Measurements from ENCODE around the gene ZMYND10. TPM values are rescaled to one million over a fixed set of nuclear protein-coding genes. Genes with fewer than 3 reads are reported as not detected.

The ZMYND10 gene
- total RNA-seq, 1 donor from 2014 or later, result 13.4 TPM

- Mint-ChIP-seq H3K4me1 (ENCODE audit: unreplicated experiment) (peaks cover 38% of the 10 kb centered on the region), H3K27me3 (no peaks in the 10 kb centered on the region), H3K36me3 (peaks cover 18% of the 10 kb centered on the region), H3K27ac (peak overlapping the region; percentile 98), H3K9me3 (no peaks in the 10 kb centered on the region), H3K4me3 (peak overlapping the region; percentile 95)
- no peak for TF ChIP-seq CTCF (conservative IDR thresholded peaks at IDR 0.05)
- DNase-seq (ENCODE audit: extremely low spot score, unreplicated experiment), result no peak
Measured at GRCh38 chr3:50319894-50320625, 25.5 kb downstream of the ZMYND10 start.

- Mint-ChIP-seq H3K4me3 (peak overlapping the region; percentile 95), H3K4me1 (ENCODE audit: unreplicated experiment) (peaks cover 32% of the 10 kb centered on the region), H3K27me3 (no peaks in the 10 kb centered on the region), H3K36me3 (peaks cover 15% of the 10 kb centered on the region), H3K9me3 (no peaks in the 10 kb centered on the region), H3K27ac (peak overlapping the region; percentile 98)
- TF ChIP-seq CTCF (conservative IDR thresholded peaks at IDR 0.05), result no peak
- no peak for DNase-seq (ENCODE audit: extremely low spot score, unreplicated experiment)
Measured at GRCh38 chr3:50319181-50319893, 26.2 kb downstream of the ZMYND10 start.

DNA sequence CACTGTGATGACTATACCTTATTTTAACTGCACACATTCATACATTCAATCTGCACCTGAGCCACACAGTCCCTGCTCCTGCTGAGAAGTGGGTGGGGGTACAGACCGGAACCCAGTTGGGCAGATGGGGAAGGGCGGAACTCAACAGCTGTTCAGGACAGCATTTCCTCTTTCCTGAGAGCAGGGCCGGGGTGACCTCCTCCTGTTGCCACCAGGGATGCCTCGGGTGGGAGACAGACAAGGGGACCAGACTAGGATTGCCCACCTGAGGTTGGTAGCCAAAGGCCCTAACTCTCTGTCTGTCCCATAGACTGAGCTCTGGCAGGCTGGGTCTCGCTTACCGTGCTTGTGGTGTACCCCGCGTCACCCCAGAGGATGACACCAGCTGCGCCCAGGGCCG is 26.9 kb downstream of the ZMYND10 start:
- TF ChIP-seq CTCF (conservative IDR thresholded peaks at IDR 0.05), result no peak
- no peaks in the 10 kb centered on the region for H3K27me3 Mint-ChIP-seq
- DNase-seq (ENCODE audit: extremely low spot score, unreplicated experiment), result no peak
- H3K4me1 Mint-ChIP-seq (ENCODE audit: unreplicated experiment), result peaks cover 32% of the 10 kb centered on the region
- no peaks in the 10 kb centered on the region for H3K9me3 Mint-ChIP-seq
- peaks cover 21% of the 10 kb centered on the region for H3K36me3 Mint-ChIP-seq
- H3K4me3 Mint-ChIP-seq, result peak overlapping the region; percentile 77
- H3K27ac Mint-ChIP-seq, result peak overlapping the region; percentile 98

DNA sequence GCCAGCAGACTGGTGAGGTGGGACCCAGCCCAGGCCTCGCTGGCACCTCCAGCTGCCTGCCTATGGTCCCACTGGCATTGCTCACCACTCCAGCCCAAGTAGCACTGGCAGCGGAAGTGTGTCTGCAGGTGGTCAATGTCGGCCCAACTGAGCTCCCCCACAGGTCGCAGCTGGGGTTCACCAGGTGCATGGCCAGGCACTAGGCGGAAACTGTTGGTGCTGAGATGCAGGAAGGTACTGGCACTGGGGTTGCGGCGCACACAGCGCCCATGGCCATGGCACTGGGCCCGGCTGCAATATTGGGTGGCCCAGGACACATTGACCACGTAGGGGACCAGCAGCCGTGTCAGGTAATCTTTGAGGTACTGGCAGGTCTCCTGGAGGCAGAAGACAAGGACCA is 27.4 kb downstream of the ZMYND10 start:
- Mint-ChIP-seq H3K4me1 (ENCODE audit: unreplicated experiment) (peaks cover 32% of the 10 kb centered on the region), H3K27me3 (no peaks in the 10 kb centered on the region), H3K36me3 (peaks cover 22% of the 10 kb centered on the region)

GRCh38 chr3:50317300-50317699 is 28.2 kb downstream of the ZMYND10 start:
- peak overlapping the region; percentile 81 for H3K4me3 Mint-ChIP-seq
- no peaks in the 10 kb centered on the region for H3K27me3 Mint-ChIP-seq
- no peak for TF ChIP-seq CTCF (conservative IDR thresholded peaks at IDR 0.05)
- peaks cover 32% of the 10 kb centered on the region for H3K4me1 Mint-ChIP-seq (ENCODE audit: unreplicated experiment)
- peak overlapping the region; percentile 100 for H3K27ac Mint-ChIP-seq
- no peak for DNase-seq (ENCODE audit: extremely low spot score, unreplicated experiment)
- H3K9me3 Mint-ChIP-seq, result no peaks in the 10 kb centered on the region
- H3K36me3 Mint-ChIP-seq, result peaks cover 22% of the 10 kb centered on the region

More for the DNA sequence above, 27.4 kb downstream of the ZMYND10 start:
- H3K27ac Mint-ChIP-seq, result peak overlapping the region; percentile 98
- DNase-seq (ENCODE audit: extremely low spot score, unreplicated experiment), result no peak
- H3K4me3 Mint-ChIP-seq, result peak overlapping the region; percentile 77
- no peaks in the 10 kb centered on the region for H3K9me3 Mint-ChIP-seq
- no peak for TF ChIP-seq CTCF (conservative IDR thresholded peaks at IDR 0.05)

All from type B pancreatic cell (in vitro differentiated cells).